Loucy (cell line): Measurements from ENCODE around the gene TBPL2.

Experiments
- EZH2phosphoT487 ChIP-seq: fragments of 200-600 bp; IDR thresholded peaks from 2 replicates; pipeline ENCODE4 v1.6.1; 2018; ENCODE audit warnings: antibody characterized with exemption, mild to moderate bottlenecking, moderate library complexity, borderline replicate concordance
- TF ChIP-seq, protein P1 (sequence below): fragments of 200-600 bp; sonication (generic); conservative IDR thresholded peaks from 2 replicates; pipeline ENCODE4 v1.5.1; 2014; ENCODE audit warnings: mild to moderate bottlenecking, antibody characterized with exemption, low read length

DNA sequence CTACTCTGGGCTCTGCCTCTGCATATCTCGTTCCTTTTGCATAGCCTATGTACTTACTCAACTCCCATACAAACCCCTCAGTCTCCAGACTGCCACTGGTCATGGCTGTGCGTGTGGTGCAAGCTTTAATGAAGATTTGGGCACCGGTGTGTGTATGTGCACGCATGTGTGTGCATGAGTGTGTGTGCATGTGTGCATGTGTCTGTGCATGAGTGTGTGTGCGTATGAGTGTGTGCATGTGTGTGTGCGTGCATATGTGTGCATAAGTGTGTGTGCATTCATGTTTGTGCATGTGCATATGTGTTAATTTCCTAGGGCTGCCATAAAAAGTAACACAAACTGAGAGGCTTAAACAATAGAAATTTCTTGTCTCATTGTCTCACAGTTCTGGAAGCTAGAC lies 17.1 kb upstream of the TBPL2 start:
- TF ChIP-seq, protein P1, sequence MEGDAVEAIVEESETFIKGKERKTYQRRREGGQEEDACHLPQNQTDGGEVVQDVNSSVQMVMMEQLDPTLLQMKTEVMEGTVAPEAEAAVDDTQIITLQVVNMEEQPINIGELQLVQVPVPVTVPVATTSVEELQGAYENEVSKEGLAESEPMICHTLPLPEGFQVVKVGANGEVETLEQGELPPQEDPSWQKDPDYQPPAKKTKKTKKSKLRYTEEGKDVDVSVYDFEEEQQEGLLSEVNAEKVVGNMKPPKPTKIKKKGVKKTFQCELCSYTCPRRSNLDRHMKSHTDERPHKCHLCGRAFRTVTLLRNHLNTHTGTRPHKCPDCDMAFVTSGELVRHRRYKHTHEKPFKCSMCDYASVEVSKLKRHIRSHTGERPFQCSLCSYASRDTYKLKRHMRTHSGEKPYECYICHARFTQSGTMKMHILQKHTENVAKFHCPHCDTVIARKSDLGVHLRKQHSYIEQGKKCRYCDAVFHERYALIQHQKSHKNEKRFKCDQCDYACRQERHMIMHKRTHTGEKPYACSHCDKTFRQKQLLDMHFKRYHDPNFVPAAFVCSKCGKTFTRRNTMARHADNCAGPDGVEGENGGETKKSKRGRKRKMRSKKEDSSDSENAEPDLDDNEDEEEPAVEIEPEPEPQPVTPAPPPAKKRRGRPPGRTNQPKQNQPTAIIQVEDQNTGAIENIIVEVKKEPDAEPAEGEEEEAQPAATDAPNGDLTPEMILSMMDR = no peak
- TF ChIP-seq EZH2phosphoT487 = no peak
